Fibroblast of lung (primary cell): ENCODE data around the gene PPP2R2D. TPM values are rescaled to one million over a fixed set of nuclear protein-coding genes. Genes with fewer than 3 reads are reported as not detected.

Experiments
- DNase-seq, 2 donors: peaks; one replicate each; pipeline versions ENCODE4 v3.0.0 to v3.0.0-alpha.2; 2010; ENCODE audit warnings: low read depth in 2 of 2
- H2AFZ ChIP-seq: 2 replicates; pipeline ENCODE4 v1.5.1; 2012; ENCODE audit warnings: low read length, control low read depth, inconsistent platforms
- H3K27ac ChIP-seq: 2 replicates; pipeline ENCODE4 v1.5.1; 2011; ENCODE audit warnings: low read length, control low read depth; ENCODE audit not compliant: insufficient read depth
- H3K27me3 ChIP-seq: 2 replicates; pipeline ENCODE4 v1.5.1; 2011; ENCODE audit warnings: mild to moderate bottlenecking, low read length; ENCODE audit not compliant: control insufficient read depth, insufficient read depth
- H3K36me3 ChIP-seq: 2 replicates; pipeline ENCODE4 v1.5.1; 2011; ENCODE audit warnings: low read length; ENCODE audit not compliant: control insufficient read depth, insufficient read depth
- H3K4me1 ChIP-seq: 2 replicates; pipeline ENCODE4 v1.5.1; 2011; ENCODE audit warnings: low read length; ENCODE audit not compliant: control insufficient read depth, insufficient read depth; ENCODE audit errors: extremely low read depth
- H3K4me2 ChIP-seq: 2 replicates; pipeline ENCODE4 v1.5.1; 2011; ENCODE audit warnings: low read length, control low read depth; ENCODE audit not compliant: insufficient read depth; ENCODE audit errors: extremely low read depth
- H3K4me3 ChIP-seq, 4 experiments: fragments of 200-600 bp in 1 of 4; sonication (generic) in 1 of 4; replicated peaks in 1 of 4; 2 replicates each; pipeline ENCODE4 v1.5.1; 2011 to 2016; ENCODE audit warnings: low read length in 4 of 4, low read depth in 3 of 4, mild to moderate bottlenecking in 3 of 4, control low read depth in 2 of 4, inconsistent platforms in 1 of 4, mixed read lengths in 1 of 4; ENCODE audit not compliant: insufficient read depth in 1 of 4; ENCODE audit errors: control extremely low read depth in 1 of 4
- H3K79me2 ChIP-seq: 2 replicates; pipeline ENCODE4 v1.5.1; 2012; ENCODE audit warnings: mild to moderate bottlenecking, low read length, inconsistent platforms; ENCODE audit not compliant: control insufficient read depth, insufficient read depth
- H3K9ac ChIP-seq: 2 replicates; pipeline ENCODE4 v1.5.1; 2011; ENCODE audit warnings: mild to moderate bottlenecking, low read length, control low read depth; ENCODE audit not compliant: insufficient read depth
- H3K9me3 ChIP-seq: 2 replicates; pipeline ENCODE4 v1.5.1; 2012; ENCODE audit warnings: low read depth, low read length; ENCODE audit not compliant: control insufficient read depth, insufficient read depth
- H4K20me1 ChIP-seq: 2 replicates; pipeline ENCODE4 v1.5.1; 2011; ENCODE audit warnings: low read length; ENCODE audit not compliant: control insufficient read depth, insufficient read depth; ENCODE audit errors: extremely low read depth
- EZH2 ChIP-seq: IDR thresholded peaks from 2 replicates; pipeline ENCODE4 v1.5.1; 2012; ENCODE audit warnings: low read length, control low read depth, mild to moderate bottlenecking; ENCODE audit errors: missing control alignments
- polyA plus RNA-seq, 2 donors: library from polyadenylated mRNA; depleted of rRNA in 1 of 2; stranded (reverse) in 1 of 2; unstranded in 1 of 2; fragments of >200 nt; gene quantifications; 2 replicates each; pipeline ENCODE4 v1.2.1, GENCODE V29; 2011 to 2012; ENCODE audit warnings: missing spikeins in 1 of 2
- total RNA-seq: library from RNA; depleted of rRNA; stranded (reverse); fragments of >200 nt; gene quantifications from 2 replicates; pipeline ENCODE4 v1.2.1, GENCODE V29; 2014
- TF ChIP-seq, protein P1 (sequence below), 2 donors: IDR thresholded peaks in 1 of 2; conservative IDR thresholded peaks in 1 of 2; 1 replicate in 1 of 2; 2 replicates in 1 of 2; pipeline ENCODE4 v1.5.1; 2011 to 2012; ENCODE audit warnings: low read length in 2 of 2, control low read depth in 1 of 2, inconsistent platforms in 1 of 2, low read depth in 1 of 2, mild to moderate bottlenecking in 1 of 2

The PPP2R2D gene
- total and polyA plus RNA-seq, 2 donors (not counting 1 experiment from before 2014, with no cell fraction given), result 23.3 to 25.4 TPM

DNA sequence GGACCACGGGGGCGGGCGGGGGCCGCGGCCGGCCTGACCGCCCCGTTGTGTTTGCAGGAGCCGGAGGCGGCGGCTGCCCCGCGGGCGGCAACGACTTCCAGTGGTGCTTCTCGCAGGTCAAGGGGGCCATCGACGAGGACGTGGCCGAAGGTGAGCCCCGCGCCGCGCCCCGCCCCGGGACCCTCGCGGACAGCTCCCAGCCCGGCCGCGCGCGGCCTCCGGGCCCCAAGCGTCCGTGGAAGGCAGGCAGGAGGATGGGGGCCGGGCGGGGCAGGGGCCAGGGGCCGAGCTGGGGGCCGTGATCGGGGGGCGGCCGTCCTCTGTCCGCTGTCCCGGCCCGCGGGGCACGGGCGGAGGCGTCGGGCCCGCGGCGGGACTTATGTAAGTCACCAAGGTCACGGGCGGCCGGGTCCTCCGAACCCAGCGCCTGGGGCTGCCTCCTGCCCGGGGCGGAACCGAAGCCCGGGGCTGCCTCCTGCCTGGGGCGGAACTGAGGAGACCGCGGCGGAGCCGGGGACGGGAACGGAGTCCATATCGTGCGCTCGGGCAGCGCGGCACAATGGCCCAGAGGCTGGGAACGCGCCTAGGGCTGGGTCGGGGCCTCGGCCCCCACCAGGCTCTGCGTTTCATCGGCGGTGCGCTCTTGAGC, 497 bp downstream of the PPP2R2D start:
- H3K4me3 ChIP-seq, result peak overlapping the region; percentile 71 to 83 (median 78)
- H3K9me3 ChIP-seq, result no peaks in the 10 kb centered on the region
- TF ChIP-seq EZH2, result no peak
- TF ChIP-seq, protein P1, sequence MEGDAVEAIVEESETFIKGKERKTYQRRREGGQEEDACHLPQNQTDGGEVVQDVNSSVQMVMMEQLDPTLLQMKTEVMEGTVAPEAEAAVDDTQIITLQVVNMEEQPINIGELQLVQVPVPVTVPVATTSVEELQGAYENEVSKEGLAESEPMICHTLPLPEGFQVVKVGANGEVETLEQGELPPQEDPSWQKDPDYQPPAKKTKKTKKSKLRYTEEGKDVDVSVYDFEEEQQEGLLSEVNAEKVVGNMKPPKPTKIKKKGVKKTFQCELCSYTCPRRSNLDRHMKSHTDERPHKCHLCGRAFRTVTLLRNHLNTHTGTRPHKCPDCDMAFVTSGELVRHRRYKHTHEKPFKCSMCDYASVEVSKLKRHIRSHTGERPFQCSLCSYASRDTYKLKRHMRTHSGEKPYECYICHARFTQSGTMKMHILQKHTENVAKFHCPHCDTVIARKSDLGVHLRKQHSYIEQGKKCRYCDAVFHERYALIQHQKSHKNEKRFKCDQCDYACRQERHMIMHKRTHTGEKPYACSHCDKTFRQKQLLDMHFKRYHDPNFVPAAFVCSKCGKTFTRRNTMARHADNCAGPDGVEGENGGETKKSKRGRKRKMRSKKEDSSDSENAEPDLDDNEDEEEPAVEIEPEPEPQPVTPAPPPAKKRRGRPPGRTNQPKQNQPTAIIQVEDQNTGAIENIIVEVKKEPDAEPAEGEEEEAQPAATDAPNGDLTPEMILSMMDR (conservative IDR thresholded peaks at IDR 0.05 in 1 of 2, IDR thresholded peaks at IDR 0.05 in 1 of 2; ENCODE audit: low read depth in 1 of 2, low read length in 2 of 2), result no peak
- peak overlapping the region; percentile 91 for H3K4me2 ChIP-seq
- peak; percentile 12 to 20 for DNase-seq
- peak overlapping the region; percentile 70 for H3K9ac ChIP-seq
- peaks cover 3% of the 10 kb centered on the region for H3K4me1 ChIP-seq
- H2AFZ ChIP-seq, result no peak overlapping the region
- peak overlapping the region; percentile 73 for H3K27ac ChIP-seq
- peaks cover 6% of the 10 kb centered on the region for H3K36me3 ChIP-seq
- H3K27me3 ChIP-seq, result peaks cover 12% of the 10 kb centered on the region
- H3K79me2 ChIP-seq, result peaks cover 46% of the 10 kb centered on the region
- H4K20me1 ChIP-seq, result no peaks in the 10 kb centered on the region

DNA sequence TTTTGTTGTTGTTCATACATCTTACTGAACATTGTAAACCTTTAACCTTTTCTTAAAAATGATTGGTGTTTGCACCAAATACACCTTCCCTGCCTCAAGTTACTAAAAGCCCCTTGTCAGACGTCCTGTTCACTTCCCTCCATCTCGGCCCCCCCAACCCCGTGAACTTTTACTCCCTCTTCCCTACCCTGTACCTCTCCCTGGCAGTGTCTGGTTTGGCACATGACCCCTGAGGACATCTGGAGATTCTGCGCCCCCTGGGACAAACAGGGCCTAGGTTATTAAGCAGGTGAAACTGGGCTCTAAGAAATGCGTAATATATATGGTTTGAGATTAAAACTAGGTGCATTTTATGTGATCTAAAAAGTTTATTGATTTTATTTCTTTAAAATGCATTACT, 1.4 kb downstream of the PPP2R2D start:
- H3K4me3 ChIP-seq, result peak overlapping the region; percentile 71 to 83 (median 78)
- H3K9me3 ChIP-seq, result no peaks in the 10 kb centered on the region
- H3K27ac ChIP-seq, result no peak overlapping the region
- H3K4me2 ChIP-seq, result peak overlapping the region; percentile 91
- H3K4me1 ChIP-seq, result peaks cover 3% of the 10 kb centered on the region
- H3K9ac ChIP-seq, result no peak overlapping the region
- peaks cover 12% of the 10 kb centered on the region for H3K27me3 ChIP-seq
- TF ChIP-seq, protein P1 (conservative IDR thresholded peaks at IDR 0.05 in 1 of 2, IDR thresholded peaks at IDR 0.05 in 1 of 2; ENCODE audit: low read depth in 1 of 2, low read length in 2 of 2), result no peak
- no peak for TF ChIP-seq EZH2
- H2AFZ ChIP-seq, result no peak overlapping the region
- DNase-seq, result no peak
- peaks cover 53% of the 10 kb centered on the region for H3K79me2 ChIP-seq
- H4K20me1 ChIP-seq, result no peaks in the 10 kb centered on the region
- peaks cover 6% of the 10 kb centered on the region for H3K36me3 ChIP-seq

DNA sequence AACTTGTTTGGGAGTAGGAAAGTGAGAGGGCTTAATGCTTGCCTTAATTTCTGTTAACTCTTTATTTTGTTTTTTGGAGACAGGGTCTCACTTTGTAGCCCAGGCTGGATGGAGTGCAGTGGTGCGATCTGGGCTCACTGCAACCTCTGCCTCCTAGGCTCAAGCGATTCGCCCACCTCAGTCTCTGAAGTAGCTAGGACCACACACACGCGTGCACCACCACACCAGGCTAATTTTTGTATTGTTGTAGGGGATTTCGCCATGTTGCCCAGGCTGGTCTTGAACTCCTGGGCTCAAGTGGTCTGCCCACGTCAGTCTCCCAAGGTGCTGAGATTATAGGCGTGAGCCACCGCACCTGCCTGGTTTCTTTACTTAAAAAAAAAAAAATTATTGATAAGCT, 1.9 kb downstream of the PPP2R2D start:
- H3K4me3 ChIP-seq, result peak overlapping the region in 2 of 4 experiments; percentile 71 to 83
- no peak for DNase-seq
- H2AFZ ChIP-seq, result no peak overlapping the region
- H3K9me3 ChIP-seq, result no peaks in the 10 kb centered on the region
- H3K79me2 ChIP-seq, result peaks cover 56% of the 10 kb centered on the region
- H3K9ac ChIP-seq, result no peak overlapping the region
- H3K4me2 ChIP-seq, result peak overlapping the region; percentile 91
- no peaks in the 10 kb centered on the region for H4K20me1 ChIP-seq
- H3K27ac ChIP-seq, result no peak overlapping the region
- no peak for TF ChIP-seq EZH2
- TF ChIP-seq, protein P1 (conservative IDR thresholded peaks at IDR 0.05 in 1 of 2, IDR thresholded peaks at IDR 0.05 in 1 of 2; ENCODE audit: low read depth in 1 of 2, low read length in 2 of 2), result no peak
- peaks cover 6% of the 10 kb centered on the region for H3K36me3 ChIP-seq
- H3K4me1 ChIP-seq, result peaks cover 3% of the 10 kb centered on the region
- peaks cover 8% of the 10 kb centered on the region for H3K27me3 ChIP-seq
